22Rv1 (cell line): ENCODE results near the gene YTHDF2.

Source experiments
- ZFX ChIP-seq: fragments of 450-650 bp; IDR thresholded peaks from 2 replicates; pipeline ENCODE4 v1.6.1; 2017; ENCODE audit warnings: antibody characterized with exemption, borderline replicate concordance
- TF ChIP-seq, protein P1 (sequence below): fragments of 450-650 bp; IDR thresholded peaks from 2 replicates; pipeline ENCODE4 v1.5.1; 2017; ENCODE audit warnings: mild to moderate bottlenecking

- TF ChIP-seq, protein P1, sequence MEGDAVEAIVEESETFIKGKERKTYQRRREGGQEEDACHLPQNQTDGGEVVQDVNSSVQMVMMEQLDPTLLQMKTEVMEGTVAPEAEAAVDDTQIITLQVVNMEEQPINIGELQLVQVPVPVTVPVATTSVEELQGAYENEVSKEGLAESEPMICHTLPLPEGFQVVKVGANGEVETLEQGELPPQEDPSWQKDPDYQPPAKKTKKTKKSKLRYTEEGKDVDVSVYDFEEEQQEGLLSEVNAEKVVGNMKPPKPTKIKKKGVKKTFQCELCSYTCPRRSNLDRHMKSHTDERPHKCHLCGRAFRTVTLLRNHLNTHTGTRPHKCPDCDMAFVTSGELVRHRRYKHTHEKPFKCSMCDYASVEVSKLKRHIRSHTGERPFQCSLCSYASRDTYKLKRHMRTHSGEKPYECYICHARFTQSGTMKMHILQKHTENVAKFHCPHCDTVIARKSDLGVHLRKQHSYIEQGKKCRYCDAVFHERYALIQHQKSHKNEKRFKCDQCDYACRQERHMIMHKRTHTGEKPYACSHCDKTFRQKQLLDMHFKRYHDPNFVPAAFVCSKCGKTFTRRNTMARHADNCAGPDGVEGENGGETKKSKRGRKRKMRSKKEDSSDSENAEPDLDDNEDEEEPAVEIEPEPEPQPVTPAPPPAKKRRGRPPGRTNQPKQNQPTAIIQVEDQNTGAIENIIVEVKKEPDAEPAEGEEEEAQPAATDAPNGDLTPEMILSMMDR = no peak
- TF ChIP-seq ZFX = no peak
These were observed 33.9 kb downstream of the YTHDF2 start for GRCh38 chr1:28770601-28771165.
